GM18951 (cell line): Measurements from ENCODE around the gene AHSP.
"Not testable (repeated sequence)": the region's sequence is repeated elsewhere in the genome, so short reads cannot be mapped to it uniquely, and the experiment has no call there.

Experiments
- POLR2A ChIP-seq: IDR thresholded peaks from 4 replicates; pipeline ENCODE4 v1.6.1; 2011; ENCODE audit warnings: mild to moderate bottlenecking; ENCODE audit not compliant: insufficient read length, insufficient read depth; ENCODE audit errors: extremely low read depth
- in situ Hi-C: fragments of 300-500 bp; cut with MboI; formaldehyde crosslinking; loops from one replicate; pipeline ENCODE4 v1.12.0; 2022; ENCODE audit warnings: low sequenced_read_pairs, mixed read lengths, inconsistent platforms; ENCODE audit not compliant: unreplicated experiment

The AHSP gene

DNA sequence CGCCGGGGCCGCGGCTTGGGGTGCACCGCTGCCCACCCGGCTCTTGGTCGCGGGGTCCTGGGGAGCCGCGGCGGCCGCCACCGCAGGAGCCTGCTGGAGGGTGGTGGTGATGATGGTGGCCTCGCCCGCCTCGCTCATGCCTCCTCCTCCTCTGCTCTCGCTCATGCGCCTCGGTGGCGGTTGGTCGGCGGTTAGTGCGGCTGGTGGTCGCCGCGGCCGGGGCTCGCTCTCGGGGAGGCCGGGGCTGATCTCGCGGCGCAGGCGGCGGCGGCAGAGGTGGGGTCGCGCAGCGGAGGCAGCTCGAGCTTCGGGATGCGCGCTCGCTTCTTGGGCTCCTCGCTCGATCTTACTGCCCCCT is 41.6 kb downstream of the AHSP start:
- TF ChIP-seq POLR2A: no peak
- in situ Hi-C loops: no loop called here

DNA sequence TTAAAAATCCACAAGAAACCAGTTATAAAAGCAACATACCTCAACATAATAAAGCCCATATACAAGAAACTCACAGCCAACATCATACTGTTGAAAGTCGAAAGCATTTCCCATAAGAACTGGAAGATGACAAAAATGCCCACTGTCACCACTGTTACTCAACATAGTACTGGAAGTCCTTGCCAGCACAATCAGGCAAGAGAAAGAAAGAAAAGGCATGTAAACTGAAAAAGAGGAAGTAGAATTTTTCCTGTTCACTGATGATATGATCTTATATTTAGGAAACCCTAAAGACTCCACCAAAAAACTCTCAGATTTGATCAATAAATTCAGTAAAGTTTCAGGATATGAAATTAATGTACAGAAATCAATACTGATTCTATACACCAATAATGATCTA is 45.1 kb downstream of the AHSP start:
- in situ Hi-C loops: no loop called here

GRCh38 chr16:31574159-31574558 is 46.5 kb downstream of the AHSP start:
- in situ Hi-C loops: not testable (repeated sequence)

More for the DNA sequence above, 45.1 kb downstream of the AHSP start:
- no peak for TF ChIP-seq POLR2A

- in situ Hi-C loops: no loop called here
- TF ChIP-seq POLR2A: no peak
Observed at GRCh38 chr16:31577411-31577810, 49.7 kb downstream of the AHSP start.
